Activated CD8-positive, alpha-beta memory T cell treated with anti-CD3 and anti-CD28 coated beads, Interleukin-2, amount 50 U/mL, for 1 hour (primary cell): ENCODE data around the gene RBPMS2.
"Not testable (repeated sequence)": the region's sequence is repeated elsewhere in the genome, so short reads cannot be mapped to it uniquely, and the experiment has no call there.

Experiments used
- DNase-seq: peaks from one replicate; pipeline ENCODE4 v3.0.0-alpha.2; 2020; ENCODE audit errors: extremely low read depth

Gene RBPMS2

DNA sequence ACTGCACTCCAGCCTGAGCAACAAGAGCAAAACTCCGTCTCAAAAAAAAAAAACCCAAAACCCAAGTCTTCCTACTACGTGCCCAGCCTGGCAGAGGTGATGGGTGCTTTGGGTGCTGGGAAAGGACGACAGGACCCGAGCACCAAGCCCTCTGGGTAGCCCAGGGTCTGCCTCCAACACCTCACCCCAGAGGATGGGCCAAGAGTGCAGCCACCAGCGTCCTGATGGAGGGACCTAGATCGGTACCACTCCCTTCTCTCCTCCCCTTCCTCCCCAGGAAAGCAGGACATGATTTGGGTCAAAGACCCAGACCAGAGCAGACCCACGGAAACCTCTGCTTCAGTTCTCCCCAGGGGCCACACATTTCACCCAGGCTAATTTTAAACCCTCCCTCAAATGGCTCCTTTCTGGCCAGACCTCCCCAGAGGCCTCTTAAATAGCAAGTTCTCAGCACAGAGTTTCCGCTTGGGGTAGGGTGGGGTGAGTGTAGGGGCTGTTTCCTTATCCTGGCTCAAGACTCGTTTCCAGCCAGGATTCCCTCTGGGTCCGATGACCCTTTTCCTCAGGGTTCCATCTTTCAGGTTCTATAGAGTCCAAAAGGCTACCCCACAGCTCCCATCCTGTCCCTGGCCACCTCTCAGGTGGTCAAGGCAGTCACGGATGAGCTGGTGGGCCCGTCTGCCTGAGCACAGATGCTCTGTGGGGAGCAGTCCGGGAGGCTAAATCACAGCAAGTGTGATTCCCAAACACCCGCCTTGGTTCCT lies 20.5 kb downstream of the RBPMS2 start:
- DNase-seq, result no peak

DNA sequence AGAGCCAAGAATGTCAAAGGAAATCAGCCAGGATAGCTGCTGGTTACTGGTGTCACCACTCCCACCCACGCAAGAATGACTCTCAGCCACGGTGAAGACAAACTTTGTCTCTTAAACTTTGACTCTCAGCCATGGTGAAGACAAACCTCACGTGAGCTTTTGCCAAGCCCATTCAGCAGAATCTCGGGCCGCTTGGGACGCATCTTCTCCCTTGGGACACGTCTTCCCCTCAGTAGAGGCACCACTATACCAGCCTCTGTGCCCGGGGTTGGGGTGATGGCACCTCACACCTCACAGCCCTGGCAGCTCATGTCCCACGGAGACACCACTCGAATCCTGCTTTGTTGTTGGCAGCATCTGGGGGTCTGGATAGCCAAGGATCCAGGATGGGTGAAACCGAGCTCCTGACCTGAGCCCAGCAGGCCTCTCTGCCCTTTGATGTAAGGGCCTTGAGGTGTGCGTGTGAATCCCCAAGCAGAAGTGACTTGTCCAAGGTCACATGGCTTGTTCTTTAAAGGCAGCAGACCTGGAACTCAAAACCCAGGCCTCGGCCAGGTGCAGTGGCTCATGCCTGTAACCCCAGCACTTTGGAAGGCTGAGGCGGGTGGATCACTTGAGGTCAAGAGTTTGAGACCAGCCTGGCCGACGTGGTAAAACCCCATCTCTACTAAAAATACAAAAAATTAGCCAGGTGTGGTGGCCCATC lies 21.8 kb downstream of the RBPMS2 start:
- DNase-seq, result no peak

DNA sequence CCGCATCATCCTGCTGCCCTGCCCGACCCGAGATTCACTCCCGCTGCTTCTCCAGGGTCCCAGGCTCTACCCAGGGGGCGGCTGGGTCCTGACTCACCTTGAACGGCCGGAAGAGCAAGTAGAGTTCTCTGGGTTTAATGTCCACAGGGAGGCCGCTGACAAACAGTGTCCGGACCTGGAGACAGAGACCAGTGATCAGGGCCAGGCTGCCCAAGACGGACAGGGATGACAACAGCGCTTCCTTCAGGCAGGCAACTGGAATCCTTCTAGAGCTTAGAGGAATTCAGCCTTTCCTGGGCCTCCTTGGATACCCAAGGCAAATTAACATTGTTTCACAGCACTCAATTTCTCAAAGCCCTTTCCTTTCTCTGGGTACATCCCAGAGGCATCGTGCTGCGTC lies 23.9 kb downstream of the RBPMS2 start:
- no peak for DNase-seq

DNA sequence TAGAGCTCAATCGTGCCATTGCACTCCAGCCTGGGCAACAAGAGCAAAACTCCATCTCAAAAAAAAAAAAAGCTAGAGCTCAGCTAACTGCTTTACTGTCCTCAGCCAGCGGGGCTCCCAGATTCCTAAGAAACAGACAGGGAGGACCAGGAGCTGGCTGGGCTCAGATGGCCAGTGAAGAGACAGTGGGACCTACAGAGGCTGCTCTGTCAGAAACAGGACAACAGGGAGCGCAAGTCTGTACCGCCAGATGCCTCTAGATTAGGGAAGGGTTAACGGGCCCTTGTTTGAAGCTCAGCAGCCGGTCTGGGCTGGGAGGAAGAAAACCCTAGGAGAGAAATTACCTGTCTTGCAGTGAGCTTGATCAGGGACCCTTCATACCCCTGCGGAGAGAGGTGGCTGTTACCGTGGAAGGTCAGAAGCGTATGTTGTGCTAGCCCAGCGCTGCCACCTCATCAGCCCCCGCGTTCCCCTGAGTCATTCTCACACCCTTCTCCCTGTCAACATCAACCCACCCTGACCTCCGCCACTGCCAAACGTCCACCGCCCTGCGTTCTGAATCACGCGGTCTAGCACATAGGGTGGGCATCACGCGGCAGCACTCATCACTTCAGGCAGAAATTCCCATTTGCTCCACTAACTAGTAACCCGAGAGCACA lies 25.3 kb downstream of the RBPMS2 start:
- DNase-seq, result no peak

DNA sequence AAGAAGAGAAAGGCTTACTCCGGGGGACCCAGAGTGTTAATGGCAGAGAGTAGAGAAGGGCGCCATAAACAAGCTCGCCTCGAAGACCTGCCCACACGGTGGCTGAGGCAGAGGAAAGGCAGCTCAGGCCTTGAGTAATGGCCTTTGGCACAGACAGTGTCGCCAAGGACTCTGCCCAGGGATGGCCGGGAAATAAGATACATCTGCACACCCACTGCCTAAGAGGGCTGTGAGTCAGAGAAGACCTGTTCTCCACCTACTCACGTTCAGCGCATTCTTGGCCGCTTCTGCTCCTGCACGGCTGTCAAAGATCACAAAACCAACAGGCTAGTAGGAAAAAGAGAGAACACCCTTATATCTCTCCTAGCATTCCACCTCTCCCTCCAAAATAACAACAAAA lies 26.2 kb downstream of the RBPMS2 start:
- DNase-seq, result no peak

DNA sequence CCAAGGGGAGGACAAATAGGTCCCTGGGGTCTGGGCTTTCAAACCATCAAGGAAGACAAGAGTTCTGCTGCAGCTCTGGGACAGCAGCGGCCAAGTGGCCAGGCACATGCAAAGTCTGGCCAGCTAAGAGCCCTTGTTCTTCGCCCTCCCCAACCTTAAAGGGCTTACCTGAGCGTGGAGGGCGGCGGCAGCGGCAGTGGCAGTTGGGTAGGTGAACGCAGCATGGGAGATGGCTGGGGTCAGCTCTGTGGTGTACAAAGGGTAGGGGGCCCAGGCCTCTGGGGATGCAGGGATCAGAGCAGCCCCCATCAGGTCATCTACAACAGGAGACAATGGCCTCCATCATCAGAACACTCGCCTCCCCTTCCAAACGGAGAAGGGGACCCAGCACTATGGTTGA lies 27.1 kb downstream of the RBPMS2 start:
- no peak for DNase-seq

DNA sequence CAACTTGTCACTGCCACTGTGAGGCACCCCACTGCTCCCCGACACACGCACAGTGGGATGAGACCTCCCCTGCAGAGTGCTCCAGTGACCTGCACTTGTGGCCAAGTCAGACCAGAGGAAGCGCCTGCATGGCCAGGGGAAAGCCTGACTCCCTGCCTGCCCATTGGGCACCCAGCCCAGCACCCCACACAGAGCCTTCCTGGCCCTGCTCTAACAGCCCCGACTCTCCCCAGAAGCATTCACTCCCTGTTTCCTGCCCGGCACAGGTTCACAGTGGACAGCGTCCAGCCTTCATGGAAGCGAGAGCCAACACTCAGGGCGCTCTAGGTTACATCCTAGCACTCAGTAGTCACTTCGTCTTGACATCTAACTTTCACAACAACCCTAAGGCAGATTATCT lies 27.8 kb downstream of the RBPMS2 start:
- DNase-seq, result no peak

DNA sequence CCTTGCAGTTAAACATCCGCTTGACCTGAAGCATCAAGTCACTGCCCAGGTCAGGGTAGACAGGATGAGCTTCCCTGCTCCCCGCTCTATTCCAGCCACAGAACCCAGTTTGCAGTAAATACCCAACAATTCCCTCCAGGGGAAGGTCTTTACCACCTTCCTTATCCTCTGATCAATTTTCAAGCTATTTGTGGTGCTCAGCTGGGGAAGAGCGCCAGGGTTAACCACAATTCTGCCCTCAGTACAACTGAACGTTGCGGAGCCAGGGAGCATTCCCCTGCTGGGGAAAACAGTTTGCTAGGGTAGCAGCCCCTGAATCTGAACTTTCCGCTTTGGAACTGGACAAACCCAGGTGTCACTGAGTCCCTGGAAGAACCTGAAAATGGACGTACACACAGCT lies 28.5 kb downstream of the RBPMS2 start:
- no peak for DNase-seq

DNA sequence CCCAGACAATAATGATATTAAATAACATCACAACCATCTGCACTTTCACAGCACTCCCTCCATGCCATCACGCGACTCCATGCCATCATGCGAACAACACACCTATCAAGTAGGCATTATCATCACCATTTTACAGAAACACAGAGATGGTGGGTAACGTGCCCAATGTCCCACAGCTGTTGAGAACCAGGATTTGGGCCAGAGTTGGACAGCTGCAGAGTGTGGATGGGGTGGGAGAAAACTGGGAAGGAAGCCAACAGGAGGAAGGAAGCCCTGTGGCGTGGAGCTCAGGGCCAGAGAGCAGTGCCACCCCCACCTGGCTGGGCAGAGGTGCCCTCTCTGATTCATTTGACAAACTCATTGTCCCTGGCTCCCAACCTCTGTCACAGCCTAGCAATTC lies 29.0 kb downstream of the RBPMS2 start:
- DNase-seq, result no peak

DNA sequence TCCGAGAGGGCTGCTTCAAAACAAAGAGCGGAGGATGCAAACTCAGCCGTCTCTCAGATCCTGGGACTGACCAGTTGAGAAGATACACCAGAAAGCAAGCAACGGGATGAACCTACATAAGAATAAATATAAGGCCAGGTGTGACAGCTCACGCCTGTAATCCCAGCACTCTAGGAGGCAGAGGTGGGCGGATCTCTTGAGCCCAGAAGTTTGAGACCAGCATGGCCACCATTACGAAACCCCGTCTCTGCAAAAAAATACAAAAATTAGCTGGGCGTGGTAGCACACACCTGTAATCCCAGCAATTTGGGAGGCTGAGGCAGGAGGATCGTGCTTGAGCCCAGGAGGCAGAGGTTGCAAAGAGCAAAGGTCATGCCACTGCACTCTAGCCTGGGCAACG lies 31.7 kb downstream of the RBPMS2 start:
- no peak for DNase-seq

DNA sequence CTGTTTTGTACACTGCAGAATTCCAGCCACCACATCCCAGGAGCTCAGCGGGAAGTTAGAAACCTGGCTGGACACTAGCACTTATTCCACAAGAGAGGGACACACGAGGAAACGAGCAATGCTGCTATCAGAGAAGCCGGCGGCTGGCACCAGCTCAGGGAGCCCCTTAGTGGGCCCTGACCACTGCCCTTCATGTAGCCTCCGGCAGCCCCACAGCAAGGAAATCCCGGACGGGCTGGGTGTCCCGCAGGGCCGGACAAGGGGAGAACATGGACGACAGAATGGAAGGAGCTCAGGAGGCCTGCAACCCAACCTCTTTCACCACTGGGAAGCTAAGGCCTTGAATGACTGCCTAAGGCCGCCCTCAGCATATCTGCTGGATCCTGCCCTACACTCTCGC lies 32.5 kb downstream of the RBPMS2 start:
- no peak for DNase-seq

DNA sequence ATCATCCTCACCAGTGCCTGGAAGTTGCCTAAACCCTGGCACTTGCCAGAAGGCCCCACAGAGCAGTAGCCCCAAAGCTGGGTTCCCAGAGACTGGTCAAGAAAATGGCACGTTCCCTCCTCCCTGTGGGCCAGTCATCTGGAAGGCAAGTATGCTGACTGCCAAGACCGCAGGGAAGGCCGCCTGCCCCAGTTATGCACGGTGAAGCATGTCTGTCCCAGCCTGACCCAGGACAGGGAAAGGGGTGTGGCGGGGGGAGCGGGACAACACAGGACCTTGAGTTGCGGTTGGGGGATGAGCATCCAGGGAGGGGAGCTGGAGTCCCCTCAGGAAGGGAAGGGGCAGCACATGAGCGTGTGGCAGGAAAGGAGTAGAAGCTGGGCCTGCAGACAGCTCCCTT lies 33.0 kb downstream of the RBPMS2 start:
- DNase-seq, result no peak

DNA sequence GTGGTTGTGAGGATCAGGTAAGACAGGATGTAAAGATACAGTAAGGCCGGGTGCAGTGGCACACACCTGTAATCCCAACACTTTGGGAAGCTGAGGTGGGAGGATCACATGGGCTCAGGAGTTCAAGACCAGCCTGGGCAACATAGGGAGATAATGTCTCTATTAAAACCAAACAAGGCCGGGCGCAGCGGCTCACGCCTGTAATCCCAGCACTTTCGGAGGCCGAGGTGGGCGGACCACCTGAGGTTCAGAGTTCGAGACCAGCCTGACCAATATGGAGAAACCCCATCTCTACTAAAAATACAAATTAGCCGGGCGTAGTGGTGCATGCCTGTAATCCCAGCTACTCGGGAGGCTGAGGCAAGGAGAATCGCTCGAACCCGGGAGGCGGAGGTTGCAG lies 33.7 kb downstream of the RBPMS2 start:
- DNase-seq, result not testable (repeated sequence)

DNA sequence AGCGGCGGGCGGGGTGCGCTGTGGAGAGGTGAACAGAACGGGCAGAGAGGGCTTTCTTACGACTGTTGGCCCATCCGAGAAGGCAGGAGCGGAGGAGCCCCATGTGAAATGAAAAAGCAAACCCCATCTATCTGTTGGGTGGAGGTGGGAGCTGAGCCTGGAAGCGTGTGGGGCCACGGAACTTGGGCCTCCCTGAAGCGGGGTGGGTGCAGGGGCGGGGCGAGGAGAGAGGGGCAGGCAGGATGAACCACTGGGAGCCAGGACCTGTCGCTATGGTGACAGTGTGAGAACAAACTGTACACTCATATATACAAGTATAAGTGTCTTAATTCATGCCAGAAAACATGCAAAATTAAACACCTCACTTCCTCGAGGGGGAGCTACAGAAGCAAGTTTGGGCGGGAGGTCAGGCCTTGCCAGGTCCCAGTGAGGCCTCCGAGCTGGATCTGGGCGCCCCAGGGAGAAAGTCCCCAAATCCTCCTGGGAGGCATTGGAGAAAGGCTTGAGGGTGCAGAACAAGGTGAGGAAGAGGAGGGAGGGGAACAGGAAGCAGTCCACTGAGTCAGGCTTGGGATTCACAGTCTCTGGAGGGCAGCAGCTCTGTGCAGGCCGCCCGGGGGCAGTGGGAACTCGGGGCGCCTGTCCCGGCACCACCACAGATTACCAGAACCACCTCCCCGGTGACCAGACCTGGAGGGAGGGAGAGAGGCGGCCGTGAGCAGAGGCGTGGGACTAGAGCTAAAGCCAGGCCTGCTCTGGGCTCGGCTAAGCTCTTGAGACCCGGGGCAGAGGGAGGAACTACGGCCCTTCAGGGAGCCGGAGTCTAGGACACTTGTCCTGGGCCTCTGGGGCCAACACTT lies 34.8 kb downstream of the RBPMS2 start:
- DNase-seq, result no peak

DNA sequence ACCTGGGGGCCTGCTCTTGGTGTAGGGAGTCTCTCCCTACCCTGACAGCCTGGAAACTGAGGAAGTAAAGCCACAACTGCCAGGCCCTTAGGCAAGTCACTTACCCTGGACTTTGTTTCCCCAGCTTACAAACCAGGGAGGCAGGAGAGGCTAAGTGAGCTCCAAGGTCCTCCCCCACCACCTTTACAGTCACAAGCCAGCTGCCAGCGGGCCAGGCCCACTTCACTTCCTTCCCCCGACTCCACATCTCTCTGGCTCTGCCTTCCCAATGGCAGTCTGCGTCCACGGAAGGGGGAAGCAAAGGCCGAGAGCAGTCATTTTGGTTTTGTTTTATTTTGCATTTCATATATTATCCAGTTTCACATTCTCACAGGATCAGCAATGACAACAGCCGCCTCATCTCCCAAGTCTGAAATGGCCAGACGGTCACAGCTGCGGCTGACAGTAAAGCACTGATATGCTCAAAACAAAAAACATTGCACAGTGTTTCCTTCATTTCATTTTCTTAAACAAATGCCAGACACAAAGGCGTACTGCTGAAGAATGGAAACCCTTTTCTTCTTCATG lies 35.7 kb downstream of the RBPMS2 start:
- no peak for DNase-seq

DNA sequence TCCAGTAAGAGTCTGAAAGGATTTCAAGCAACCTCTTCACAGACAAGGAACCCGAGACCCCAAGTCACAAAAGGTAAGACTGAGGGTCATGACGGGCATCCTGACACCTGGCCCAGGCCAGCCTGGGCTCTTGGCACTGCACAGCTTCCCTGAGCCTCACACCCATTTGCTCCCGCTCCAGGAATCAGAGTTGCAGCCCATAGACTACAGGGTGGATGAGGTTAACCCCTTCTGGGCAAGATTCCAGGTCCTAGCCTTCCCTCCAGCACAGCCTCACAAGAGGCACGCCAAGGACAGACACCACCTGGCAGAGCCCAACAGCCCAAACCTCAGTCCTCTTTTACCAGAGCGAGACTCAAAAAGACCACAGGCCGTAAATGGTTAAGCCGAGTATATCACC lies 36.2 kb downstream of the RBPMS2 start:
- no peak for DNase-seq

DNA sequence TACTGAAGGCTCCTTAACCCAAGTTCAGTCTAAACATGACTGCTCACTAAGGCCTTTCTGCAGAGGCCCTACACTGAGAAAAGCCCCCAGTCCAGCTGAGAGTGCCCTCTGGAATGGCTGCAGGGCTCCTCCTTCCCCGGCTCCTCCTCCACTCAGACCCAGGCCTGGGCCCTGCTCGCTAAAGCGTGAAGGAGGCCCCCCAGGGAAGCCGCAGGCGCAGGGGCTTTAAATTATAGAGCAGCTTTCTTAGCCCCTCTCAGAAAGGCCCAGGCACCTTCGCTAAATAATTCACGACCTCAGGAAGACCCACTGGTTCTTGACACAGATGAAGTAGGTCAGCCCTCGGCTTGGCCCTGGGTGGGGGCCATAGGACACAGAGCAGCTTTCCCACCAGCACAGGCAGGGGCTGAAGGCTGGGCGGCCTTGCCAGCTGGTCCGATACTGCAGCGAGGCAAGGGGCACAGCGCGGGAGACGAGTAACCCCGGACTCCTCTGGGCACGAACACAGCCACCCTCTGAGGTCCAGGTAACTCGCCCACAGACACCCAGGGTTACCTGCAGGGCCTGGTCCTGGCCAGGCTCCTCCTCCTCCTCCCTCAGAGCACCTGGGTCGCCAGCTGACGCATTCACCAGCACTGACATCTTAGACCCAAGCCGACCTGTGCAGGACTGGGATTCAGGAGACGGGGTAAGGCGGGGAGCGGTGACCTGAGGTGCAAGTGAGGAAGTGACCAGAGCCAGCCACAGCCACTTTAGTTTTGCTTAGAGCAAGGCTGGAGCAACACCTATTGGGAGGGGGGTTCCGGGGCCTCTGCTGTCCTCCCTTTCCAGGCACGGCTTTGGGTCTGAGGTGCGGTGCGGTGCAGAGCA lies 36.9 kb downstream of the RBPMS2 start:
- DNase-seq, result no peak

DNA sequence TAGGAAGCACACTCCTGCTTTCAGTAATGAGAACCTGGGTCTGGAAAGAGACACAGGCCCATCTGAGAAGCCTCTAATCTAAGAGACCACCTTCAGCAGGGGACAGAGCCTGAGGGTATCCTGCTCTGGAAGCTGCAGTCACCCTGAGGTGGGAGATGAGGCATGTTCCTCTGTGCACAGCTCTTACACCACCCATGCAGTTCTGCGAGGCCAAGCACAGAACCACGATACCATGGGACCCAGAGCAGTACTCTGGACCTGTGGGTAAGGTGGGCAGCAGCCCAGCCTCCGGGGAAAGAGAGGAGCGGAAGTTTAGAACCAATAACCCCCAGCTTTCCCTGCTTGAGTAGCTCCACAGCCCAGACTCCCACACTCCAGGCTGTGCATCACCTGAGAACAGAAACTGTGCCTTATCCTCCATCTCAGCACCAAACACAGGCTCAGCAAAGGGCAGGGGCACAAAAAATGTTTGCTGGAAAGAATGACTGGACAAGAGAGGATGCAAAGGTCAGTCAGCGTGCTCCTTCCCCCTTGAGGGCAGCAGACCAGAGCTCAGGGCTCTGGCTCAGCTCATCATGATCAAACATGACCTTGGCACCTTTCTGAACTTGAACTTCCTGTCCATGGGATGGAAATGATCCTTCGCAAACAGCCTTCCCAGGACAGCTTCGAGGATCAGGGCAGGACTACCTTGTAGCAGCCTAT lies 43.1 kb downstream of the RBPMS2 start:
- DNase-seq, result no peak

DNA sequence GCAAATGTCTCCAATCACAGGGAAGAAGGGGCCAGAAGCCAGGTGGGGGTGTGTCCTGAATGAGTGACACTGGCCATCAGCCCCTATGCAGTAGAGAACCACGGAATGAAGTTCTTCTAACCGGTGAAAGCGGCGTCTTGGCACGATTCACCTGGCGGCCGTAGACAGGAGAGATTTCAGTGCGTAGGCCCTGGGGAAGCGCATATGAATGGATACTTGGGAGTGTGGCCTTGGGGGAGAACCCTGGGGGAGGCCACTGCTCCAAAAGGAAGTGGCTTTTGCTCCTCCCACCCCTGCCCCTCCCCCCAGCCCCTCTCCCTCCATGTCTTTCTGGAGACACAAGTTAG lies 43.6 kb downstream of the RBPMS2 start:
- DNase-seq, result no peak
